Activated naive CD4-positive, alpha-beta T cell treated with anti-CD3 and anti-CD28 coated beads for 36 hours (primary cell): ENCODE measurements around the gene NXF1. TPM values are rescaled to one million over a fixed set of nuclear protein-coding genes. Genes with fewer than 3 reads are reported as not detected.
"Not testable (repeated sequence)": the region's sequence is repeated elsewhere in the genome, so short reads cannot be mapped to it uniquely, and the experiment has no call there.

ENCODE experiments used
- CTCF ChIA-PET: fragments of 350-600 bp; sonication (Branson Sonifier 250); formaldehyde crosslinking; loops from one replicate; lab custom pipeline; 2021; ENCODE audit warnings: antibody characterized with exemption; lab: Charles Lee
- DNase-seq: peaks from one replicate; pipeline ENCODE4 v3.0.0-alpha.2; 2020
- H3K27ac Mint-ChIP-seq: one replicate; pipeline ENCODE4 v1.8.0; 2021; ENCODE audit warnings: mild to moderate bottlenecking, mixed read lengths
- H3K27me3 Mint-ChIP-seq: one replicate; pipeline ENCODE4 v1.8.0; 2021; ENCODE audit warnings: low read depth, mixed read lengths
- H3K36me3 Mint-ChIP-seq: one replicate; pipeline ENCODE4 v1.8.0; 2021; ENCODE audit warnings: low read depth, mixed read lengths
- H3K4me1 Mint-ChIP-seq: one replicate; pipeline ENCODE4 v1.8.0; 2021; ENCODE audit warnings: low read depth, mixed read lengths
- H3K4me3 Mint-ChIP-seq: one replicate; pipeline ENCODE4 v1.8.0; 2021; ENCODE audit warnings: mild to moderate bottlenecking, moderate library complexity, mixed read lengths
- H3K9me3 Mint-ChIP-seq: one replicate; pipeline ENCODE4 v1.8.0; 2021; ENCODE audit warnings: mixed read lengths
- intact Hi-C: fragments of 100-400 bp; cut with micrococcal nuclease; formaldehyde crosslinking; loops from one replicate; pipeline ENCODE4 v1.15.1; 2023
- total RNA-seq, 2 experiments: library from RNA; stranded (reverse); gene quantifications; one replicate each; pipeline ENCODE4 v1.2.3, GENCODE V29; 2021

Gene NXF1
- total RNA-seq, 2 experiments from 2014 or later, result 44.6 to 46.0 TPM

- intact Hi-C loops, result no loop called here
- Mint-ChIP-seq H3K4me3 (no peak overlapping the region), H3K4me1 (peaks cover 12% of the 10 kb centered on the region), H3K27me3 (no peaks in the 10 kb centered on the region), H3K9me3 (no peaks in the 10 kb centered on the region), H3K36me3 (peaks cover 13% of the 10 kb centered on the region), H3K27ac (peak overlapping the region; percentile 69)
- DNase-seq, result no peak
- CTCF ChIA-PET, result interaction anchor here (7.1 kb wide), 1 partner anchor 9 kb away, joined by 53 read pairs; the partner anchor contains the start of gene TMEM179B
Observed at GRCh38 chr11:62777389-62777788, 27.9 kb downstream of the NXF1 start.

GRCh38 chr11:62775646-62776045 is 29.6 kb downstream of the NXF1 start:
- DNase-seq, result no peak
- no peaks in the 10 kb centered on the region for H3K27me3 Mint-ChIP-seq
- CTCF ChIA-PET, result interaction anchor here (7.1 kb wide), 1 partner anchor 10 kb away, joined by 53 read pairs; the partner anchor contains the start of gene TMEM179B
- H3K36me3 Mint-ChIP-seq, result peaks cover 13% of the 10 kb centered on the region
- no peaks in the 10 kb centered on the region for H3K9me3 Mint-ChIP-seq
- H3K4me3 Mint-ChIP-seq, result no peak overlapping the region
- intact Hi-C loops, result no loop called here
- no peak overlapping the region for H3K27ac Mint-ChIP-seq
- peaks cover 18% of the 10 kb centered on the region for H3K4me1 Mint-ChIP-seq

- CTCF ChIA-PET, result interaction anchor here (0.5 to 7.1 kb wide), 3 partner anchors 12 to 139 kb away, joined by 3 to 53 read pairs (median 3); partner anchors contain the start of genes TMEM179B and ZBTB3
Observed at GRCh38 chr11:62774407-62774806, 30.8 kb downstream of the NXF1 start.

GRCh38 chr11:62771144-62772021 is 33.9 kb downstream of the NXF1 start, which contains the start of gene TAF6L:
TSS of gene TAF6L (plus strand) at chr11:62771396. CDS start at chr11:62775784, 4,388 bp downstream.
- intact Hi-C loops, result loop anchor here (1.0 to 5.0 kb wide), 10 partner anchors 10 to 181 kb away; partner anchors contain the start of genes EML3, POLR2G, ROM1 and TMEM179B
- H3K9me3 Mint-ChIP-seq, result no peaks in the 10 kb centered on the region
- peak within 1 kb of the TSS; percentile 91 for H3K27ac Mint-ChIP-seq
- CTCF ChIA-PET, result interaction anchor here (0.8 to 7.1 kb wide), 4 partner anchors 15 to 85 kb away, joined by 3 to 53 read pairs (median 12); partner anchors contain the start of genes TMEM179B and ZBTB3
- peak; percentile 95 for DNase-seq
- H3K27me3 Mint-ChIP-seq, result no peaks in the 10 kb centered on the region
- H3K4me3 Mint-ChIP-seq, result peak within 1 kb of the TSS; percentile 80
- H3K36me3 Mint-ChIP-seq, result peaks cover 7% of the 10 kb centered on the region
- H3K4me1 Mint-ChIP-seq, result peaks cover 25% of the 10 kb centered on the region

More at GRCh38 chr11:62774407-62774806, 30.8 kb downstream of the NXF1 start:
- H3K27ac Mint-ChIP-seq, result no peak overlapping the region
- H3K36me3 Mint-ChIP-seq, result peaks cover 11% of the 10 kb centered on the region
- intact Hi-C loops, result loop anchor here (5.0 kb wide), 1 partner anchor 162 kb away; the partner anchor contains the start of genes EML3 and ROM1
- H3K4me3 Mint-ChIP-seq, result no peak overlapping the region
- no peaks in the 10 kb centered on the region for H3K9me3 Mint-ChIP-seq
- no peak for DNase-seq
- no peaks in the 10 kb centered on the region for H3K27me3 Mint-ChIP-seq
- H3K4me1 Mint-ChIP-seq, result peaks cover 29% of the 10 kb centered on the region

- Mint-ChIP-seq H3K27me3 (no peaks in the 10 kb centered on the region), H3K4me3 (peak overlapping the region; percentile 80), H3K9me3 (no peaks in the 10 kb centered on the region), H3K36me3 (peaks cover 7% of the 10 kb centered on the region), H3K27ac (peak overlapping the region; percentile 91), H3K4me1 (peaks cover 26% of the 10 kb centered on the region)
- CTCF ChIA-PET, result interaction anchor here (4.1 to 7.1 kb wide), 2 partner anchors 15 to 17 kb away, joined by 18 to 53 read pairs; partner anchors contain the start of genes TMEM179B and ZBTB3
- no peak for DNase-seq
- intact Hi-C loops, result loop anchor here (1.0 to 5.0 kb wide), 10 partner anchors 9 to 180 kb away; partner anchors contain the start of genes EML3, POLR2G, ROM1 and TMEM179B
Observed at GRCh38 chr11:62770778-62771143, 34.5 kb downstream of the NXF1 start.

GRCh38 chr11:62760867-62761227 is 44.4 kb downstream of the NXF1 start:
- peak overlapping the region; percentile 93 for H3K4me3 Mint-ChIP-seq
- intact Hi-C loops, result loop anchor here (1.0 to 2.0 kb wide), 7 partner anchors 8 to 170 kb away; partner anchors contain the start of genes HNRNPUL2, SLC3A2, TAF6L and TMEM179B
- H3K27me3 Mint-ChIP-seq, DNase-seq, H3K9me3 Mint-ChIP-seq: not testable (repeated sequence)
- CTCF ChIA-PET, result interaction anchor here (0.8 to 1.5 kb wide), 2 partner anchors 9 to 25 kb away, joined by 3 to 7 read pairs; no protein-coding TSS in a partner anchor
- H3K36me3 Mint-ChIP-seq, result peaks cover 10% of the 10 kb centered on the region
- peaks cover 17% of the 10 kb centered on the region for H3K4me1 Mint-ChIP-seq
- peak overlapping the region; percentile 73 for H3K27ac Mint-ChIP-seq

- no peaks in the 10 kb centered on the region for H3K27me3 Mint-ChIP-seq
- no peak overlapping the region for H3K4me3 Mint-ChIP-seq
- peaks cover 26% of the 10 kb centered on the region for H3K4me1 Mint-ChIP-seq
Observed at GRCh38 chr11:62757846-62758788, 47.1 kb downstream of the NXF1 start.

GRCh38 chr11:62755086-62755615 is 50.1 kb downstream of the NXF1 start:
- peak overlapping the region; percentile 98 for H3K4me3 Mint-ChIP-seq
- peaks cover 2% of the 10 kb centered on the region for H3K36me3 Mint-ChIP-seq
- H3K4me1 Mint-ChIP-seq, result peaks cover 25% of the 10 kb centered on the region
- H3K27me3 Mint-ChIP-seq, result no peaks in the 10 kb centered on the region
- DNase-seq, result no peak
- no peaks in the 10 kb centered on the region for H3K9me3 Mint-ChIP-seq
- CTCF ChIA-PET, result interaction anchor here (1.2 to 3.6 kb wide), 2 partner anchors 13 to 31 kb away, joined by 4 to 16 read pairs; partner anchors contain the start of gene TMEM179B
- H3K27ac Mint-ChIP-seq, result no peak overlapping the region
- intact Hi-C loops, result no loop called here

More at GRCh38 chr11:62757846-62758788, 47.1 kb downstream of the NXF1 start:
- no peaks in the 10 kb centered on the region for H3K9me3 Mint-ChIP-seq
- peaks cover 4% of the 10 kb centered on the region for H3K36me3 Mint-ChIP-seq
- DNase-seq, result no peak
- CTCF ChIA-PET, result interaction anchor here (1.0 kb wide), 1 partner anchor 12 kb away, joined by 3 read pairs; no protein-coding TSS in a partner anchor
- no peak overlapping the region for H3K27ac Mint-ChIP-seq
- intact Hi-C loops, result no loop called here

GRCh38 chr11:62753736-62754603 is 51.3 kb downstream of the NXF1 start, which contains the start of gene ZBTB3:
TSS of gene ZBTB3 (minus strand) at chr11:62754160. CDS start at chr11:62753664, 496 bp downstream.
- CTCF ChIA-PET, result interaction anchor here (0.5 to 3.6 kb wide), 10 partner anchors 8 to 280 kb away, joined by 3 to 18 read pairs (median 4); partner anchors contain the start of genes HNRNPUL2, TAF6L, TMEM179B and TUT1
- DNase-seq, result peak; percentile 99
- intact Hi-C loops, result loop anchor here (1.0 kb wide), 5 partner anchors 7 to 45 kb away; partner anchors contain the start of genes HNRNPUL2, POLR2G and TAF6L
- Mint-ChIP-seq H3K4me3 (peak within 1 kb of the TSS; percentile 98), H3K36me3 (peaks cover 2% of the 10 kb centered on the region), H3K9me3 (no peaks in the 10 kb centered on the region), H3K27ac (peak within 1 kb of the TSS; percentile 96), H3K4me1 (peaks cover 34% of the 10 kb centered on the region), H3K27me3 (no peaks in the 10 kb centered on the region)
